Motor neuron (in vitro differentiated cells): ENCODE results near the gene ZBTB21. TPM values are rescaled to one million over a fixed set of nuclear protein-coding genes. Genes with fewer than 3 reads are reported as not detected.

ENCODE experiments used
- ATAC-seq, 8 experiments: fragments of 200-7000 bp; cut with Tn5 transposase; replicated peaks in 6 of 8; 2 replicates each; pipeline ENCODE4 v1.8.0; 2021; ENCODE audit warnings: mild to moderate bottlenecking in 8 of 8, moderate library complexity in 8 of 8
- H3K27ac ChIP-seq, 2 donors: fragments of 250-450 bp; sonication (Bioruptor Pico); 2 replicates each; pipeline ENCODE4 v1.9.0; 2021; ENCODE audit warnings: antibody characterized with exemption in 2 of 2, mild to moderate bottlenecking in 2 of 2, moderate library complexity in 1 of 2
- H3K4me1 ChIP-seq, 2 donors: fragments of 250-450 bp; sonication (Bioruptor Pico); replicated peaks in 1 of 2; 2 replicates each; pipeline ENCODE4 v1.6.1; 2021; ENCODE audit warnings: antibody characterized with exemption in 2 of 2, mild to moderate bottlenecking in 2 of 2, moderate library complexity in 1 of 2
- H3K4me3 ChIP-seq, 5 donors: fragments of 250-450 bp; sonication (Bioruptor Pico); 2 replicates each; pipeline ENCODE4 v1.9.0; 2021; ENCODE audit warnings: antibody characterized with exemption in 5 of 5, mild to moderate bottlenecking in 5 of 5, moderate library complexity in 4 of 5
- WGBS, 10 experiments: fragments of 450-650 bp; shearing (Covaris generic); methylation state at CpG; one replicate each; pipeline ENCODE4 v1.0.0; 2022; 5-methylcytosine and 5-hydroxymethylcytosine counted together
- in situ Hi-C, 9 experiments: fragments of 400-800 bp; cut with MboI; loops; one replicate each; pipeline ENCODE4 v1.15.0; 2021; ENCODE audit warnings: low sequenced_read_pairs in 9 of 9, low pct_unique_long_range_greater_than_20kb in 2 of 9; ENCODE audit not compliant: unreplicated experiment in 9 of 9
- total RNA-seq, 8 experiments: library from RNA; unstranded; fragments of 300-600 nt; gene quantifications; 2 replicates each; pipeline versions ENCODE4 v1.2.3 to v1.2.4, GENCODE V29; 2022

ZBTB21 gene
- total RNA-seq, 8 experiments from 2014 or later, result 9.0 to 22.3 (median 14.2) TPM

DNA sequence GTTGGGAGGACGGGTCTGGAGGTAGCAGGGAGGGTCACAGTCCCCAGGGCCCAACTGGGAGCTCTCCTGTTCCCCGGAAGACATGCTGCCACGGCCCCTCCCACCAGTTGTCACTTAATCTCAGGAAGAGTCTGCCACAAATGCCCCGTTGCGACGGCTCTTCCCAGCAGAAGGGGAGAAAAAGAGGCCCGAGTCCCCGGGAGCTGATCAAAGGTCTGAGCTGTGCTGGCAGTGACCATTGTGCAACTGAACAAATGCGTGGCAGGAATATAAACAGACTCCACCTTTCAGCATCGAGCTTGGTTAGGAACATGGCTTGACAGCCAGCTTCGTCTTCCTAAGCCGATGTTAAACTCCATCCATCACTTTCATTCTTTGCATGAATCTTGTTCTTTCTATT lies 27.8 kb upstream of the ZBTB21 start:
- WGBS, 10 experiments, result 16 to 97% (median 38%) methylated on average over 1 to 9 of the region's 12 CpGs; no CpG with 5 or more reads in 2 of the 10 experiments
- in situ Hi-C loops, result no loop called here
- Histone ChIP-seq H3K4me1 (peaks cover 12 to 16% of the 10 kb centered on the region in 2 donors), H3K27ac (no peak overlapping the region), H3K4me3 (no peak overlapping the region)
- peak in 5 of 8 experiments; percentile 43 to 61 (median 51) for ATAC-seq

DNA sequence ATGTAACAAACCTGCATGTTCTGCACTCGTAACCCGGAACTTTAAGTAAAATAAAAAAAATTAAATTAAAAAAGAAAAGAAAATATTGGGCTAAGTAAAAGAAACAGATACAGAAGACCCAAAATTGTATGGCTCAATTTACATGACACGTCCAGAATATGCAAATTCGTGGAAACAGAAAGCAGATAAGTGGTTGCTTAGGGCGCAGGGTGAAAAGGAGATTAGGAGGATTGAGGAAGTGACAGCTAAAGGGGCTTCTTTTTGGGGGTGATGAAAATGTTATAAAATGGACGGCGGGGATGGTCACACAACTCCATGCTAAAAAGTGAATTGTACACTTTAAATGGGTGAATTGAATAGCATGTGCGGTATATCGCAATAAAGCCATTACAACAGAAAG lies 27.4 kb upstream of the ZBTB21 start:
- no peak overlapping the region for H3K4me3 ChIP-seq
- no peak overlapping the region for H3K27ac ChIP-seq
- in situ Hi-C loops, result no loop called here
- ATAC-seq, result no peak
- 71 to 100% (median 87%) methylated on average over 3 to 9 of the region's 9 CpGs for WGBS, 10 experiments
- H3K4me1 ChIP-seq, result peaks cover 9 to 16% of the 10 kb centered on the region in 2 donors

DNA sequence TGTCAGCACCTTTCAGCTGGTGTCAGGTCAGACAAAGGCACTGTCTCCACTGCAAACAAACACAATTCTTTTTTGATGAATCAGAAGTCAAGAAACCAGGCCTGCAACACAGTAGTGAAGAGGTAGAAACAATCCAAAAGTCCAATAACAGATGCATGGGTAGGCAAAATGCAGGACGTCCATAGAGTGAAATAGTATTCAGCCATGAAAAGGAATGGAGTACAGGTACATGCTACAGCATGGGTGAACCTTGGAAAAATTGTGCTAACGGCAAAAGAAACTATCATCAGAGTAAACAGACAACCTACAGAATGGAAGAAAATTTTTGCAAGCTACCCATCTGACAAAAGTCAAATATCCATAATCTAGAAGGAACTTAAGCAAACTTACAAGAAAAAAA lies 26.2 kb upstream of the ZBTB21 start:
- no peak for ATAC-seq
- in situ Hi-C loops, result no loop called here
- Histone ChIP-seq H3K4me3 (no peak overlapping the region), H3K27ac (no peak overlapping the region), H3K4me1 (peaks cover 9 to 16% of the 10 kb centered on the region in 2 donors)
- WGBS, 10 experiments, result 48 to 100% (median 85%) methylated on average over 1 to 2 of the region's 2 CpGs

DNA sequence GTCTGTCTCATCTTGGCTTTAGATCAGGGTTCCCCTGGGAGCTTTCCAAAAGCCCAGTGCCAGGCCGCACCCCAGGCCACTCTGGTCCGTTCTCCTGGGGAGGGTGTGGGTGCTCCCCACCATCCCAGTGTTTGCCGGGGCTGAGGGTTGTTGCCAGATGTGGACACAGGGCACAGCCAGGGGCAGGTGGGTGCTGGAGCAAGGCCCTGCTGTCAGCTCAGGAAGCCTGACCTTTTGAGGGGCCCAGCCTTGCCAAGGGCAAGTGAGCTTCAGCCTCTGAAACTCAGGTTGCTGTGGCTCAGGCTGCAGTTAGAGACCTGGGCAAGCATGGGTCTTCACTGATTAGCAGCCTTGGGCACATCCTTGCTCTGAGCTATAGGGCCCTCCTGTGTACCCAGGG lies 22.8 kb upstream of the ZBTB21 start:
- ATAC-seq, result peak in 1 of 8 experiments; percentile 32
- H3K4me1 ChIP-seq, result peaks cover 3% of the 10 kb centered on the region in 2 donors
- no peak overlapping the region for H3K4me3 ChIP-seq
- in situ Hi-C loops, result no loop called here
- H3K27ac ChIP-seq, result no peak overlapping the region
- 90 to 100% methylated on average over 1 to 2 of the region's 3 CpGs; no CpG with 5 or more reads in 8 of the 10 experiments for WGBS, 10 experiments

DNA sequence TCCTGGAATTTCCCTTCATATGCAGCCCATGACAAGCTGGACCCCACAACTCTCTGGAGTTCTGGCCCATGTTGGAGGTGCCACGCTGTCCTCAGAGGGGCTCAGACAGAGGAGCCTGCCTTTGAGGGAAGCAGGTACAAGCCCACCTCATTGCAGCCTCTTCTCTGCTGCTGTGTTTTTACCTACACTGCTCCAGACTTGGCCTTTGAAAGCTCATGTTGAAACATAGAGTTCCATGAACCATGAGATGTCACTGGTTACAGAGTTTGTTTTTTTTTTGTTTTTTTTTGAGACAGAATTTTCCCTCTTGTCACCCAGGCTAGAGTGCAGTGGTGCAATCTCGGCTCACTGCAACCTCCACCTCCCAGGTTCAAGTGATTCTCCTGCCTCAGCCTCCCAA lies 22.1 kb upstream of the ZBTB21 start:
- no peak for ATAC-seq
- no peak overlapping the region for H3K4me3 ChIP-seq
- in situ Hi-C loops, result no loop called here
- H3K27ac ChIP-seq, result no peak overlapping the region
- 60 to 100% methylated on average over 1 of the region's 2 CpGs; no CpG with 5 or more reads in 8 of the 10 experiments for WGBS, 10 experiments
- peaks cover 8% of the 10 kb centered on the region in 2 donors for H3K4me1 ChIP-seq

DNA sequence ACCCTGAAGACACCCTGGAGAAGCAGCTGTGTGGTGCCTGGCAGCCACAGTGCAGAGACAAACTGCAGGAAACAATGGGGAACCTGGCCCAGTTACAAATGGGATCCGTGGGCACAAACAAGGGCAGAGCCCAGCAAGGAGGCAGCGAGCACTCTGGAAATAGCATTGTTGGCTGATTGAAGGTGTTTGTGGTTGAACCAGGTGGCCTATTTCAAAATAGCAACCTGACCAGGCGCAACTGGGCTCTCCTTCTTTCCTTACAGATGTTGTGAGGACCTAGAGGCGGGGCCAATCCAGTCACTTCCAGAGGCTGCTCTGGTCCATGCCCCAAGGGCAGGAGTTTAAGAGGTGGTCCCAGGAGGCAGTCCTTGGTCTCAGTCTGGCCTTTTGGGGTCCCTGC lies 21.7 kb upstream of the ZBTB21 start:
- Histone ChIP-seq H3K27ac (no peak overlapping the region), H3K4me1 (peaks cover 8% of the 10 kb centered on the region in 2 donors), H3K4me3 (no peak overlapping the region)
- in situ Hi-C loops, result no loop called here
- WGBS, 10 experiments, result 93 to 100% methylated on average over 1 to 3 of the region's 4 CpGs; no CpG with 5 or more reads in 8 of the 10 experiments
- ATAC-seq, result no peak

DNA sequence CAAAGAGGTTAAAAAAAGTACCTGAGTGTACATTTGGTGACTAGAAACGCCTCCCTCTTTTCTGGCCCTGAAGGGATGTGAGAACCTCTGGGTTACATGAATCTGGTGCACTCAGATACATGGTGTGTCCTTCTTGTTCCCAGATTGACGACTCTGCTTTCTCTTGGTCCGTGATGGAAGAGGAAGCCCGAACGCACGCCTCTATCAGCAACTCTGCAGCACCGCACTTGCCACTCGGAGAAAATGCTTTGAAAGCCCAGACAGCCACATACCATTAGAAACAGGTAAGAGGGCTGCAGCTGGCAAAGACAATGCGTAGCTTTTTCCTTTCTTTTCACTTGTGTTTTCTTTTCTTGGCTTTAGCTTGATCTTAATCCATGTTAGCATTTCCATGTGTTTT lies 21.1 kb upstream of the ZBTB21 start:
- H3K27ac ChIP-seq, result no peak overlapping the region
- WGBS, 10 experiments, result 63 to 100% (median 75%) methylated on average over 1 to 6 of the region's 9 CpGs; no CpG with 5 or more reads in 3 of the 10 experiments

DNA sequence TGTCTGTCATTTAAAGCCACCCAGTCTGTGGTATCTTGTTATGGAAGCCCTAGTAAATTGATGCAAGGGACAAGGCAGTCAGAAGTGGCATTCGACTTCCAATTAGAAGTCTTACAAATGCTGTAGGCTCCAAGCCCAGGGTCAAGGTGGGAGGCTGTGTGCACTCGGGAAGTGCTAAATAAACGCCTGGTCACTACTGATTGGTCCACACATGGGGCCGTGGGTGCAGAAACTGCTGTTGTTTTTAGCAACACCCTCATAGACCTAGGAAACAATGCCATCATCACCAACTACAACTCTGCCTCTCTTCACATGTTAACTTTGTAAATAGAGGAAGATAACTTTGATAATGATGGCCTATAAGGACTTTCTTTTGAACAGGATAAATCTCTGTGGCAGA lies 20.2 kb upstream of the ZBTB21 start:
- no peak overlapping the region for H3K4me3 ChIP-seq
- peaks cover 22% of the 10 kb centered on the region in 2 donors for H3K4me1 ChIP-seq
- WGBS, 10 experiments, result 60 to 93% (median 84%) methylated on average over 2 to 4 of the region's 4 CpGs; no CpG with 5 or more reads in 5 of the 10 experiments
- ATAC-seq, result no peak
- in situ Hi-C loops, result no loop called here
- H3K27ac ChIP-seq, result no peak overlapping the region

More for the DNA sequence above, 21.1 kb upstream of the ZBTB21 start:
- in situ Hi-C loops, result no loop called here
- H3K4me3 ChIP-seq, result no peak overlapping the region
- ATAC-seq, result no peak
- H3K4me1 ChIP-seq, result peaks cover 13% of the 10 kb centered on the region in 2 donors

DNA sequence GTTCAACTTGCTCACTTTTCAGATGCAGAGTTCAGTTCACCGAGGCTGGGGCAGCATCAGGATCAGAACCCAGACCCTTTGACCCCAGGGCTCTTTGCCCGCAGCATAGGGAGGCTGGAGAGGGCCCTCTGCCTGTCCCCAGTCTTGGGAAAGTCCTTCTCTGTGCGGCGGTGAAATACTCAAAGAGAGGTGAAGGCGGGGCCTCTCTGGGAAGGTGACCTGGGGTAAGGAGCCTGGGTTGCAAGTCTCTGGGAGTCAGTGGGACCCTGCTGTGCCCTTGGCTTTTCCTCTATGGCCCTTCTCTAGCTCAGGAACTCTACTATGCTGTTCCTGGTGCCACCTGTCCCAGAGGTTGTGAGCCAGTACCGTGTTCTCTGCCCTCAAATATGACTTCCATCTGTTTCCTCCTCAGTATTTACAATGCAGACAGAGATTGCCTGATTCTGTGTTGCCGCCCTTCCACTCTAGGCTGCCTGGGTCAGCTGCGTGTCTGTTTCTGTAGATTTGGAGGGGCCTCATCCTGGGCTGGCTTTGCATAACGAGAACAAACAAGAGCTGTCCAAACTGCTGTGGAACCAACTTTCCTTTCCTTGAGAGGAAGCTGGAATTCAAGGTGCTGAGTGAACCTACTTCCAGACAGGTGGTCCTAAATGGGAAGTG lies 18.7 kb upstream of the ZBTB21 start:
- Histone ChIP-seq H3K4me3 (no peak overlapping the region), H3K27ac (no peak overlapping the region), H3K4me1 (peaks cover 31% of the 10 kb centered on the region in 2 donors)
- WGBS, 10 experiments, result 0 to 100% (median 81%) methylated on average over 1 to 6 of the region's 9 CpGs; no CpG with 5 or more reads in 5 of the 10 experiments
- ATAC-seq, result peak in 3 of 8 experiments; percentile 32 to 87 (median 73)
- in situ Hi-C loops, result no loop called here

DNA sequence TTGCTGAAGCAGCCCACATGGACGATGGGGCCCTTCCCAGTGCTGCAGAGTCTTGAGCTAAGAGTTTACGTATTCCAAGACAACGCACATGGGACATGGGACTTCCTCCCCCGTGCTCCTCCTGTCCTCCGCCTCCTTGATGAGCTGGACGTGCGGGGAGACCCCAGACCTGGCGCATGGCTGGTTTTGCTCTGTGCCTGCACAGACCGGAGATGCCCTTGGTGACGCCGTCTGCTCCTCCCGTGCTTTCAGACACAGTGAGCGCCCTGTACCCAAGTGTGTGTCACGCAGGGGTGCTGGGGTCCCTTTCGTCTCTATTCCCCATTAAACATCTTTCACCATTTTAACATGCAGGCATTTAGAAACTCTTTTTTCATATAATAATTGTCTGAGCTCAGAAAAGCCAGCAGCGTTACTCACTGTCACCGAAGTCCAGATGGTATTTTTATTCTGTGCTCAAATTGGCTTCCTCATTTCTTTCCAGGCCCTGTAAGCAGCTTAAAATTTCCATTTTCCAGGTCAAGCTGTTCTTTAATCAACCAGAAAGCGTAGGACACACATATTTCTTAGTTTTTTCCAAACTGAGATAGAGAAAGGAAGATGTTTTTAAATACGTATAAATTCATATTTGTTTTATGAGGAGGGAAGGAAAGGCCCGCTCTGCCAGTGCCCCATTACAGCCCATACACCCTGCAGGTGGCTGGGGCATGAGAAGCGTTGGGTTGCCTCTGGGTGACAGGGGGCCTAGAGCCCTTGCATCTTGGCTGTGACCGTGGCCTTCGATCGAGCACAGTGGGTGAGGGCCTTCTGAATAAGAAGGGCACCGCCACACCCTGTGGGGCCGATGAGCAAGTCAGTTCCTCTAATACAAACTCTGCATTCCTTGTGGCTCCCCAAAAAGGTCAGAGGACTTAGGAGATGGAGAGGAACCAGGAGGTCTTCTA lies 17.9 kb upstream of the ZBTB21 start:
- H3K27ac ChIP-seq, result no peak overlapping the region
- 27 to 95% (median 83%) methylated on average over 1 to 19 of the region's 26 CpGs; no CpG with 5 or more reads in 3 of the 10 experiments for WGBS, 10 experiments
- peak in 5 of 8 experiments; percentile 1 to 24 (median 11) for ATAC-seq
- H3K4me3 ChIP-seq, result no peak overlapping the region
- in situ Hi-C loops, result no loop called here
- peaks cover 31% of the 10 kb centered on the region in 2 donors for H3K4me1 ChIP-seq

DNA sequence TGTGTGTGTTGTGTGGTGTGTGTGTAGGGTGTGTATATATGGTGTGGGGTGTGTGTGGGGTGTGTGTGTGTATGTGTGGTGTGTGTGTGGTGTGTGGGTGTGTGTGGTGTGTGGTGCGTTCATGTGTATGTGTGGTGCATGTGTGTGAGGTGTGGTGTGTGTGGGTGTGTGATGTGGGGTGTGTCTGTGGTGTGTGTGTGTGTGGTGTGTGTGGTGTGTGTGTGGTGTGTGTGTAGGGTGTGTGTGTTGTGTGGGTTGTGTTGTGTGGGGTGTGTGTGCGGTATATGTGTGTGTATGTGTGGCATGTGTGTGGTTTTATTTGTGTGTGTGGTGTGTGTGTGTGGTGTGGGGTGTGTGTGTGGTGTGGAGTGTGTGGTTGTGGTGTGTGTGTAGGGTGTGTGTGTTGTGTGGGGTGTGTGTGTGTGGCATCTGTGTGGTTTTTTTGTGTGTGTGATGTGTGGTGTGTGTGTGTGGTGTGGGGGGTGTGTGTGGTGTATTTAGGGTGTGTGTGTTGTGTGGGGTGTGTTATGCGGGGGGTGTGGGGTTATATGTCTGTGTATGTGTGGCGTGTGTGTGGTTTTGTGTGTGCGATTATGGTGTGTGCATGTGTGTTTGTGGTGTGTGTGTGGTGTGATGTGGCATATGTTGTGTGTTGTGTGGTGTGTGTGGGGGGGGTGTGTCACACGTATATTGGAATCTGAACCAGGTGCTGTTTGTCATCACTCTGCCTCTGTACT lies 17.1 kb upstream of the ZBTB21 start:
- in situ Hi-C loops, result no loop called here
- no peak overlapping the region for H3K4me3 ChIP-seq
- peaks cover 35 to 38% of the 10 kb centered on the region in 2 donors for H3K4me1 ChIP-seq
- no peak overlapping the region for H3K27ac ChIP-seq
- no peak for ATAC-seq
- 40 to 100% (median 80%) methylated on average over 1 of the region's 6 CpGs; no CpG with 5 or more reads in 5 of the 10 experiments for WGBS, 10 experiments

DNA sequence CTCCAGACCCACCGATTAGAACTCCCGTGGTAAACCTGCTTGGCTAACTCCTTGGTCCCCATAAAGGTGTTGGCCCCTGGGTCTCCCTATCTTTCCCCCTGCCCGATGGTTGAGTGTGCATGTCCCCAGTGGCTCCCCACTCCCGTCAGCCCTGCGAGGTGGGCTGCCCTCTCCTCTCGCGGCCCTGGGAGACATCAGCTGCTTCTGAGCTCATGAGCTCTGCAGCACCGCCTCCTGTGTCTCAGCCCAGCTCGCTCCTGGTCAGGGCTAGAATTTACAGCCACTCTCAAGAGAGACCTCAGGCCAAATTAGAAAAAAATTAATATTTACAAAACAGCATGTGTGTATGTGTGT lies 15.9 kb upstream of the ZBTB21 start:
- peak in 7 of 8 experiments; percentile 7 to 85 (median 75) for ATAC-seq
- in situ Hi-C loops, result no loop called here
- H3K27ac ChIP-seq, result peak overlapping the region; percentile 68 to 70
- H3K4me1 ChIP-seq, result peaks cover 47 to 50% of the 10 kb centered on the region in 2 donors
- 12 to 100% (median 60%) methylated on average over 1 to 3 of the region's 9 CpGs; no CpG with 5 or more reads in 7 of the 10 experiments for WGBS, 10 experiments
- no peak overlapping the region for H3K4me3 ChIP-seq
